ENCODE results near the gene KCND3. TPM values are rescaled to one million over a fixed set of nuclear protein-coding genes. Genes with fewer than 3 reads are reported as not detected.

The KCND3 gene
- total RNA-seq, 1 donor from 2014 or later, result 2.1 TPM

DNA sequence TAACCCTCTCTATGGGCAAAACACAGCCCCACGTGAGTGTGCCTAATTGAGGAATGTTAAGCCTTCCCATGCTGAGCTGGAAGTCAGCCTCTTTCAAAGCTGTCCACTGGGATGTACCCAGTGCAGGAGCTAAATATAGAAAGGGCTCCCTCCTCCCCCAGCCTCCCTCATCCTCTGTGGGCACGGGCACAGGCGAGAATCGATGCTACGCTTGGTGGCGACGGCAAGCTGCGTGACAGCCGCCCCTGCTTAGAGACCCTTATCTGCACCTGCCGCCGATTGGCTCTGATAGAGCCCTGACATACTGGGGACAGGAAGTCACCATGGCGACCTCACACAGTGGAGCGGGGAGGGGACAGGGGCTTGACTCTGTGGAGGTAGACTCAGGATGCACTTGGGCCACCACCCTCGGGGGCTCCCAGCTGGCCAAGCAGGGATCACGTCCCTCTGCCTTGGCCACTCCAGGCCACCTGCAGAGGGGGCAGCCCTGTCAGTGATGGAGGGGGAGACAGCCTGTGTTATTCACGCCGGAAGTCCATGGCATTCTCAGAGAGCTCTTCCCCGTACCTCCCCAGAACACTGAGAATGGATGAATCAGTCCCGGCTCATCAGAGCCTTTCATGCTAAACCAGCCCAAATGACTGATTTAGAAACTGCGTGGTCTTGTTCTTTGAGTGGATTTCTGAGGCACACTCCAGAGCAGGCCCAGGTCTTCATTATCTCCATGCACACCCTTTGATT lies 84.8 kb downstream of the KCND3 start:
- H3K9me3 Mint-ChIP-seq (ENCODE audit: unreplicated experiment), result no peaks in the 10 kb centered on the region
- no peak overlapping the region for H3K4me3 Mint-ChIP-seq (ENCODE audit: unreplicated experiment)
- H3K4me1 Mint-ChIP-seq (ENCODE audit: unreplicated experiment), result peaks cover 3% of the 10 kb centered on the region
- no peak for TF ChIP-seq CTCF (IDR thresholded peaks at IDR 0.05)
- no peak overlapping the region for H3K27ac Mint-ChIP-seq (ENCODE audit: unreplicated experiment)
- DNase-seq (ENCODE audit: extremely low spot score, unreplicated experiment), result no peak
- H3K27me3 Mint-ChIP-seq (ENCODE audit: unreplicated experiment), result peaks cover 3% of the 10 kb centered on the region
- no peaks in the 10 kb centered on the region for H3K36me3 Mint-ChIP-seq (ENCODE audit: unreplicated experiment)

DNA sequence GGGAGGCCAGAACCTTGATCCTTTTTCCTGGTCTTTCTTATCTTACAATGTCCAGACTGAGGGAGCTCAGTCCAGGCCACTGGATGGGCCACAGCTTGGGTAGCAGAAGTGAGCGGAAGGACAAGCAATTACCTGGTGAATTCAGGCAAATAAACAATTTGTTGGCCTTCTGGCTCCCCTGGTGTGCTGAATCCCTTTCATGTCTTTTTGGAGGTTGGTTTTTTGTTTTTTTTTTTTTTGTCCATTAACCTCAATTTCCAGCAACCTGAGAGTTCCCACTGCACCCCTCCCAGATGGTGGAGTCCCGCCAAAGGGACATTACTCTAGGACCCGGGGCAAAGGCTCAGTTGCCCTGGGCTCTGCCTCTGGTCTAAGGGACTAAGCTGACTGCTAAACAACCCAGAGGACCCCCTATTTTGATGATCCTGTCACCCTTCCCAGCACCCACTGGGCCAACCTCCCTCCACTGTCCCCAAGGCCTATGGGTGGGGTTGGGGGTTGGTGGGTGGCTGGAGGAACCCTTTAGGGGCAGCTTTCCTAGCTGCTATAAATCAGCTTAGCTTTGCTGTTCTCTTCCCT lies 85.5 kb downstream of the KCND3 start:
- Mint-ChIP-seq H3K36me3 (ENCODE audit: unreplicated experiment) (no peaks in the 10 kb centered on the region), H3K27me3 (ENCODE audit: unreplicated experiment) (peaks cover 3% of the 10 kb centered on the region), H3K4me3 (ENCODE audit: unreplicated experiment) (no peak overlapping the region), H3K4me1 (ENCODE audit: unreplicated experiment) (peaks cover 3% of the 10 kb centered on the region), H3K9me3 (ENCODE audit: unreplicated experiment) (no peaks in the 10 kb centered on the region), H3K27ac (ENCODE audit: unreplicated experiment) (no peak overlapping the region)
- TF ChIP-seq CTCF (IDR thresholded peaks at IDR 0.05), result no peak
- no peak for DNase-seq (ENCODE audit: extremely low spot score, unreplicated experiment)

- peaks cover 3% of the 10 kb centered on the region for H3K27me3 Mint-ChIP-seq (ENCODE audit: unreplicated experiment)
- H3K4me3 Mint-ChIP-seq (ENCODE audit: unreplicated experiment), result no peak overlapping the region
These were observed 86.2 kb downstream of the KCND3 start for GRCh38 chr1:111903148-111903870.

DNA sequence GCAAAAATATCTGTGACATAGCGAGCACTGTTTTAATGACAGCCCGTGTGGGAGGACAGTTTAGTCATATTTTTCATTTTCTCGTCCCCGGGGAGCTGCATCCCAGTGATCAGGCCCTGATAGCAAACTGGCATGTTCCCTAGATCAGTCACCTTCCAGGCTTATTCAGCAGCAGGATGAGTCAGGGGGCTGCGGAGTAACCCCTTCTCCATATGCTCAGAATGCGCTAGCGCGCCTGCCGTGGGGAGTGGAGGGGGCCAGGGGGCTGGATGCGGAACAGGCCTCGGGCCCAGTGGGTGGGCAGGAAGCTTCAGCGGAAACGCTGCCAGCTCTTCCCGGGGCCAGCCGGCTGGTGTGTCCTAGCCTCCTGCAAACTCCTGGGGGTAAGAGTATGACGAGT lies 94.0 kb downstream of the KCND3 start:
- Mint-ChIP-seq H3K36me3 (ENCODE audit: unreplicated experiment) (no peaks in the 10 kb centered on the region), H3K4me1 (ENCODE audit: unreplicated experiment) (no peaks in the 10 kb centered on the region), H3K4me3 (ENCODE audit: unreplicated experiment) (no peak overlapping the region), H3K27ac (ENCODE audit: unreplicated experiment) (no peak overlapping the region), H3K9me3 (ENCODE audit: unreplicated experiment) (no peaks in the 10 kb centered on the region), H3K27me3 (ENCODE audit: unreplicated experiment) (no peaks in the 10 kb centered on the region)
- TF ChIP-seq CTCF (IDR thresholded peaks at IDR 0.05), result no peak
- DNase-seq (ENCODE audit: extremely low spot score, unreplicated experiment), result no peak

More at GRCh38 chr1:111903148-111903870, 86.2 kb downstream of the KCND3 start:
- Mint-ChIP-seq H3K27ac (ENCODE audit: unreplicated experiment) (no peak overlapping the region), H3K4me1 (ENCODE audit: unreplicated experiment) (peaks cover 3% of the 10 kb centered on the region), H3K36me3 (ENCODE audit: unreplicated experiment) (no peaks in the 10 kb centered on the region), H3K9me3 (ENCODE audit: unreplicated experiment) (no peaks in the 10 kb centered on the region)
- no peak for TF ChIP-seq CTCF (IDR thresholded peaks at IDR 0.05)
- DNase-seq (ENCODE audit: extremely low spot score, unreplicated experiment), result no peak

DNA sequence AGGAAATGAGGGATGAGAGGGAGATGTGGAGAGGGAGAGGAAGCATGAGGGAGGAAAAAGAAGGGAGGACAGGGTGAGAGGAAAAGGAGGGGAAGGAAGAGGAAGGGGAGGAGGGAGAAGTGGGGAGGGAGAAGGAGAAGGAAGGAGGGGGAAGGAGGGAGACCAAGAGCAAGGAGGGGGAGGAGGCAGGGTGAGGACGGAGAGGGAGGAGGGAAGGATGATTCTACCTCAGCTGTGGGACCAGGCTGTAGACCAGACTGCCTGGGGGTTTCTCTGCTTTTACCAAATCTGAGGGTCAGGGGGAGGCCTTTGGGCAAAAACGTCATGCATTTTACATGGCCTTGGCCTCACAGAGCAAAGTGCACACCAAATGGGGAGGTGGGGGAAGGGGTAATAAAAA lies 94.5 kb downstream of the KCND3 start:
- no peak for TF ChIP-seq CTCF (IDR thresholded peaks at IDR 0.05)

More for the DNA sequence above, 94.5 kb downstream of the KCND3 start:
- H3K27ac Mint-ChIP-seq (ENCODE audit: unreplicated experiment), result no peak overlapping the region
- no peaks in the 10 kb centered on the region for H3K27me3 Mint-ChIP-seq (ENCODE audit: unreplicated experiment)
- no peaks in the 10 kb centered on the region for H3K4me1 Mint-ChIP-seq (ENCODE audit: unreplicated experiment)
- no peak overlapping the region for H3K4me3 Mint-ChIP-seq (ENCODE audit: unreplicated experiment)
- H3K36me3 Mint-ChIP-seq (ENCODE audit: unreplicated experiment), result no peaks in the 10 kb centered on the region
- no peak for DNase-seq (ENCODE audit: extremely low spot score, unreplicated experiment)
- no peaks in the 10 kb centered on the region for H3K9me3 Mint-ChIP-seq (ENCODE audit: unreplicated experiment)
